Stimulated activated naive CD8-positive, alpha-beta T cell treated with anti-CD3 and anti-CD28 coated beads, Interleukin-15, Interleukin-2, amounts not matched to agents 100 ng/mL and 50 ng/mL, for 24 hours (primary cell): ENCODE measurements around the gene PDLIM4.

Experiments
- H3K27ac Mint-ChIP-seq: one replicate; pipeline ENCODE4 v1.8.0; 2021; ENCODE audit warnings: mild to moderate bottlenecking, mixed read lengths
- H3K27me3 Mint-ChIP-seq: one replicate; pipeline ENCODE4 v1.8.0; 2021; ENCODE audit warnings: mixed read lengths
- H3K36me3 Mint-ChIP-seq: one replicate; pipeline ENCODE4 v1.8.0; 2021; ENCODE audit warnings: low read depth, mixed read lengths
- H3K4me1 Mint-ChIP-seq: one replicate; pipeline ENCODE4 v1.8.0; 2021; ENCODE audit warnings: low read depth, mixed read lengths
- H3K4me3 Mint-ChIP-seq: one replicate; pipeline ENCODE4 v1.8.0; 2021; ENCODE audit warnings: mild to moderate bottlenecking, mixed read lengths
- H3K9me3 Mint-ChIP-seq: one replicate; pipeline ENCODE4 v1.8.0; 2021; ENCODE audit warnings: mixed read lengths

Gene PDLIM4

DNA sequence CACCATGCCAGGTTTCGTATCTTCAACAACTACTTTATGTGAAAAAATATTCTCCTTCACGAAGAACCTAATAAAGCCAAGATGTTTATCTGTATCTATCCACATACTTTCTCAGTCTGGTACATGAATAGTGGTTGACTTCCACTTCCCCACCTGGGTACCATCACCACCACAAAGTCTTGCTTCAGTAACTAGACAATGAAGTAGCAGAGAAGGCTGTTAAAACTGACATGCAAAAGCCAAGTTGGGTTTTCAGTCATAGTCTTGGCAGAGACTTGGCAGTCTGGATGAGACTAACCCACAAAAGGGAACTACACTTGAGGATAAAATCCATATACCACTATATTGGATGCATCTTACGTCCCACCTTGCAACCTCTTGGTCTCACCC is 34.9 kb upstream of the PDLIM4 start:
- H3K4me1 Mint-ChIP-seq: peaks cover 15% of the 10 kb centered on the region
- H3K4me3 Mint-ChIP-seq: no peak overlapping the region
- H3K9me3 Mint-ChIP-seq: no peaks in the 10 kb centered on the region
- H3K27me3 Mint-ChIP-seq: peaks cover 18% of the 10 kb centered on the region
- no peaks in the 10 kb centered on the region for H3K36me3 Mint-ChIP-seq
- no peak overlapping the region for H3K27ac Mint-ChIP-seq

- Mint-ChIP-seq H3K4me1 (peaks cover 15% of the 10 kb centered on the region), H3K4me3 (no peak overlapping the region), H3K9me3 (no peaks in the 10 kb centered on the region), H3K36me3 (no peaks in the 10 kb centered on the region), H3K27ac (no peak overlapping the region), H3K27me3 (peaks cover 19% of the 10 kb centered on the region)
Observed at GRCh38 chr5:132223861-132224260, 33.6 kb upstream of the PDLIM4 start.

- H3K4me3 Mint-ChIP-seq: no peak overlapping the region
- peaks cover 24% of the 10 kb centered on the region for H3K4me1 Mint-ChIP-seq
- no peaks in the 10 kb centered on the region for H3K9me3 Mint-ChIP-seq
- H3K27ac Mint-ChIP-seq: no peak overlapping the region
- no peaks in the 10 kb centered on the region for H3K36me3 Mint-ChIP-seq
- peaks cover 28% of the 10 kb centered on the region for H3K27me3 Mint-ChIP-seq
Observed at GRCh38 chr5:132224716-132225115, 32.8 kb upstream of the PDLIM4 start.

DNA sequence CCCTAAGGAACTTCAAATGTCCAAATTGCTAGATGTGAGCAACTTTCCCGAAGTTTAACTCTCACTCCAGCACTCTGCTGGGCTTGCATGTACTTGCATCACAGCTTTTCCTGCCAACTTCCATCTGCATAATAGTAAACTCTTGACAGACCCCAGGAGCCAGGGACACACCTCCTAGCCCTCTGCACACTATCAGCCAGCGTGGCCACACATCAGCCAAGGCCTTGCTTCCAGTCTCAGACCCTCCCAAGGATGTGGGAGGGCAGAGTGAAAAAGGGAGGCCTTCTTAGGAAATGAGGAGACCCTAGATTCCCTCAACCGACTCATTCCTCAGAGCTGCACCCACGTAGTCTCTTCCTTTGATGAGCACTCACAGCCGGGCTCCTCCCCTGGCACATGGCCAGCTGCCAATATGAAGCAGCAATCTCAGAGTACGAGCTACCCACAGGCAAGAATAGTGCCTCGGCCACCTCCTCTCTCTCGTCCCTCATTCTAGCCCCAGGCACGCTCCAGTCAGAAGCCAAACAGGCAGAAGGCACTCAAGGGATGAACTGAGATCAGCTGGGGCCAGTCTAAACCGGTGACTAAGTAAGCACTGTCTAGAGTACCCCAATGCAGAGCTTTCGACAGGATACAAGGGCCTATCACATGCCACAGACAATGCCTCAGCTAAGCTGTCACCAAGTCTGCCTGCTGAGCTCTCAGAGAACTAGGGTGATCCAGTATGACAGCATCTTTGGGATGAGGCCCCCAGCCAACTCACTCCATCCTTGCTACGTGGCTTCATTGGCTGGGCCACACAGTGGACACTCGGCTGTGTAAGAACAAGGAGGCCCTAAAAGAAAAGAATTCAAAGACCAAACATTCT is 32.1 kb upstream of the PDLIM4 start:
- Mint-ChIP-seq H3K4me3 (peak overlapping the region; percentile 40), H3K4me1 (peaks cover 27% of the 10 kb centered on the region), H3K9me3 (no peaks in the 10 kb centered on the region), H3K27me3 (peaks cover 33% of the 10 kb centered on the region), H3K36me3 (no peaks in the 10 kb centered on the region), H3K27ac (no peak overlapping the region)

DNA sequence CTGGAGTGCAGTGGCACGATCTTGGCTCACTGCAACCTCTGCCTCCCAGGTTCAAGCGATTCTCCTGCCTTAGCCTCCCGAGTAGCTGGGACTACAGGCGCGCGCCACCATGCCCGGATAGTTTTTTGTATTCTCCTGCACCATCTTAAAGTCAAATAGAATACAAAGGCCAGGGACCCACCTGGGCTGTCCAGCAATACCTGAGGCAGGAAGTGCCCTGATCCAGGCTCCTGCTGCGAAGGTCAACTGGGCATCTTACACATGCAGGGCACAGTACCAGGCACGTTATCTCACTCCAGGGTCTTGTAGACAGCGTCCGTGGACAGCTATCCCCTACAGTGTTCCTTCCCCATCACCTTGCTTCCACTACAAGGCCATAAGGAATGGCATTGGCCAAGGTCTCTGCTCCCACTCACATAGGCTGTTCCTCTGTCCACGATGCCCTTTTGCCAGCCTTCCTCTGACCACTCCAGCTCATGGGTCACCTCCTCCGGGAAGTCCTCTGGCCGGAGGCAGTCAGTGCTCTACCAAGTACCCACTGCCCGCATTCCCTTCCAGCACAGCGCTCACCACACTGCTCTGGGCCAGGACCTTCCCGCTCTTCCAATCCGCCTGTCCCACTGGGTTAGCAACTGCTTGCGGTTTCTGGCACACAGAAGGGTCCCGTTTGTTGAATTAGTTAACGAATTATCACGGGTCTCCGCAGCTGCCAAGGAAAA is 30.8 kb upstream of the PDLIM4 start:
- Mint-ChIP-seq H3K4me3 (peak overlapping the region; percentile 72), H3K27me3 (peaks cover 43% of the 10 kb centered on the region), H3K36me3 (no peaks in the 10 kb centered on the region), H3K27ac (no peak overlapping the region), H3K4me1 (peaks cover 27% of the 10 kb centered on the region), H3K9me3 (no peaks in the 10 kb centered on the region)

DNA sequence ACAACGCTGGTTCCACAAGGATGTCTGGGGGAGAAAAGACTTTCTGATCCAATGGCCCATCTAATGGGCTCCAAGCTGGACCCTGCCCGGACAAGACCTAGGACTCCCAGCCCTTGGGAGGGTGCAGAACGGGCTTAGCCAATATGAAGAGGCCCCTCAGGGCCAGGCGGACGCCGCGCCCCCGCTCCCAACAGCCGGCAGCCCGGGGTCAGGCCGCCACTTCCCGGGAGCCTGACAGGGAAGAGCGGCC is 30.3 kb upstream of the PDLIM4 start:
- Mint-ChIP-seq H3K9me3 (no peaks in the 10 kb centered on the region), H3K4me1 (peaks cover 27% of the 10 kb centered on the region), H3K27ac (no peak overlapping the region)

DNA sequence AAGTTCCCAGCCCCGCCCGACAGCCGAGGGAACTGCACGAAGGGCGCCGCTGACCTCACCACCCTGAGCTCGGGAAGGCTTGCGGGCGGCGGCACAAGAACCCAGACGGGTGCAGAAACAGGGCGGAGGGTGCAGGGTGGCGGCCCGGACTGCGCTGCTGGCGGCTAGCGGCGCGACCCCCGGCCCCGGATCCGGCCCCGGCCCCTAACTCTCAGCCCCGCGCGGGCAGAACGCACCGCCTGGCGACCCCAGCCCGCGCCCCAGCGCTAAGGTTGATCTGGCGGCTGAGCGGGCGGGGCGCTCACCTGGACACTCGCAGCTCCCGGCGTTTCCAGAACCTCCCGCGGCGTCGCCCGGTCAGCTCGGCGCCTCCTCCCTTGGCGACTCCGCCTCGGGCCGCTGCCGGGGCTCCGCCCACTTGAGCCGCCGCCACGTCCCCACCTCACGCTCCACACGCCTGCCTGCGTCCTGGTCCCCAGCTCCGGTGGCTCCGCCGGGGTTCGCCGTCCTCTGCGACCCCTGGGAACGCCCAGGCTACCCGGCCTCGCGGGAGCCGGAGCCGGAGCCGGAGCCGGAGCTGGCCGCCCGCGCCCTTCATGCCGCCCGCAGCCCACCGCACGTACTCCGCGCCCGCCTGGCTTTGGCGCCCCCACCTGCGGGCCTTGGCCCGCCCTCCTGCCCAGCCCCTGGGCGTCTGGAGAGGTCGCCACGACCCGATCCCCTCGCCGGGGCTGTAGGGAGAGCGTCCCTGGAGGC is 29.8 kb upstream of the PDLIM4 start, which contains the start of gene P4HA2:
Gene P4HA2 (minus strand): TSS at position 369 of the 756 bp plus-strand sequence. CDS start 9,227 bp downstream, outside the sequence.
- H3K4me1 Mint-ChIP-seq: peaks cover 27% of the 10 kb centered on the region
- peak within 1 kb of the TSS; percentile 72 for H3K4me3 Mint-ChIP-seq
- H3K27me3 Mint-ChIP-seq: peaks cover 45% of the 10 kb centered on the region

More for the DNA sequence above, 30.3 kb upstream of the PDLIM4 start:
- Mint-ChIP-seq H3K4me3 (peak overlapping the region; percentile 72), H3K36me3 (no peaks in the 10 kb centered on the region), H3K27me3 (peaks cover 43% of the 10 kb centered on the region)

DNA sequence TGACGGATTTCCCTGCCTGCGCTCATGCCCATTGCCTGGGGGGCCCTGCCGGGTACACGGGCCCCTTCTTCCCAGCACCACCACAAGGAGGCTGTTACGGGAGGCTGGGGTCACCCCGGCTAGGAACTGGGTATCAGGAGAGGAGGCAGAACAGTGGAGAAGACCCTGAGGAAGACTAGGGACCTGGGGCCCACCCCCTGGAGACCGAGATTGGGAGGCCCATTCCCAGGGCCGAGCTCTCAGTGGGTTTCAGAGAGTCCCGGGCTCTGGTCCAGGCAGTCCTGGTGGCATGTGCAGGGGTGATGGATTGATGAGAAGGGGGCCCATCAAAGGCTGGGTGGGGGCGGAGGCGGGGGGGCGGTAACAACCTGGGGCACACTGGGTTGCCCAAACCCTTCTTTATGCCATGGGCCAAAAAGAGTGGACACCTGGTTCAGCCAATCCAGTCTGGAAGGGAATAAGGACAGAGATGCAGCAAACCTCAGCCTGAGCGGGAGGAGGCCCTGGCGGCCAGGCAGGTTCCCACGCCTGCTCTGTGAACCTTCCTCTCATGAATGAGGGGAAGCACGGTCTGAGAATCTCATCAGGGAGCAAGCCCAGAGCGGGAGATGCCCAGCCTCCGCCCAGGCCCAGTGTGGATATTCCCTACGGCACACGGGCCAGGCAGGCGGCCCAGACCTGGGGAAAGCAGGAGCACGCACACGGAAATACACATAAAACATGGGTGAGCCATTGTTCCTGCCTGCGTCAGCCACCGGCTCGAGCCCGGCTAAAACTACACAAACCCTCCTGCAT is 29.1 kb upstream of the PDLIM4 start:
- Mint-ChIP-seq H3K4me1 (peaks cover 27% of the 10 kb centered on the region), H3K9me3 (no peaks in the 10 kb centered on the region)

More for the DNA sequence above, 29.8 kb upstream of the PDLIM4 start, which contains the start of gene P4HA2:
- H3K9me3 Mint-ChIP-seq: no peaks in the 10 kb centered on the region
- no peaks in the 10 kb centered on the region for H3K36me3 Mint-ChIP-seq
- no peak within 1 kb of the TSS for H3K27ac Mint-ChIP-seq

DNA sequence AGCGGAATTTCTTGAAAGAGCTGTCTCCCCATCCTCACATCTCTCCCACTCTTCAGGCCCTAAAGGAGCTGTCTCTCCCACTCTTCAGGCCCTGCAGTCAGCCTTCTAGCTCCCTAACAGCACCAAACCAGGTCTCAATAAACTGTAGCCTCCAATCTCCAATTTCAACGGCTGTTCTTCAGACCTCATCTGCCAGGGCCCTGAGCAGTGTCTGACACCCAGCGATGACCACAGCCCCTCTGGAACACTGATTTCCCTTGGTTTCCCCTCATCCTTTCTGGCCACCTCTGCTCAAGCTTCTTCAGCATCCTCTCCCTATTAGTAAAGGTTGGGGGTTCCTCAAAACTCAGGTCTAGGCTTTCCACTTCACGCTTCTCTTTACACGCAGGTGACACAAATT is 28.3 kb upstream of the PDLIM4 start:
- peaks cover 50% of the 10 kb centered on the region for H3K27me3 Mint-ChIP-seq
- peaks cover 27% of the 10 kb centered on the region for H3K4me1 Mint-ChIP-seq
- H3K27ac Mint-ChIP-seq: peak overlapping the region; percentile 21
- peak overlapping the region; percentile 56 for H3K4me3 Mint-ChIP-seq
- H3K36me3 Mint-ChIP-seq: no peaks in the 10 kb centered on the region
- H3K9me3 Mint-ChIP-seq: no peaks in the 10 kb centered on the region

More for the DNA sequence above, 29.1 kb upstream of the PDLIM4 start:
- Mint-ChIP-seq H3K36me3 (no peaks in the 10 kb centered on the region), H3K27ac (no peak overlapping the region), H3K27me3 (peaks cover 50% of the 10 kb centered on the region), H3K4me3 (peak overlapping the region; percentile 56)

GRCh38 chr5:132230871-132231270 is 26.6 kb upstream of the PDLIM4 start:
- no peak overlapping the region for H3K27ac Mint-ChIP-seq
- no peak overlapping the region for H3K4me3 Mint-ChIP-seq
- peaks cover 17% of the 10 kb centered on the region for H3K4me1 Mint-ChIP-seq
- H3K27me3 Mint-ChIP-seq: peaks cover 42% of the 10 kb centered on the region
- no peaks in the 10 kb centered on the region for H3K9me3 Mint-ChIP-seq
- H3K36me3 Mint-ChIP-seq: no peaks in the 10 kb centered on the region

GRCh38 chr5:132232465-132232864 is 25.0 kb upstream of the PDLIM4 start:
- H3K36me3 Mint-ChIP-seq: no peaks in the 10 kb centered on the region
- H3K4me3 Mint-ChIP-seq: no peak overlapping the region
- no peak overlapping the region for H3K27ac Mint-ChIP-seq
- peaks cover 33% of the 10 kb centered on the region for H3K27me3 Mint-ChIP-seq
- no peaks in the 10 kb centered on the region for H3K9me3 Mint-ChIP-seq
- peaks cover 12% of the 10 kb centered on the region for H3K4me1 Mint-ChIP-seq

DNA sequence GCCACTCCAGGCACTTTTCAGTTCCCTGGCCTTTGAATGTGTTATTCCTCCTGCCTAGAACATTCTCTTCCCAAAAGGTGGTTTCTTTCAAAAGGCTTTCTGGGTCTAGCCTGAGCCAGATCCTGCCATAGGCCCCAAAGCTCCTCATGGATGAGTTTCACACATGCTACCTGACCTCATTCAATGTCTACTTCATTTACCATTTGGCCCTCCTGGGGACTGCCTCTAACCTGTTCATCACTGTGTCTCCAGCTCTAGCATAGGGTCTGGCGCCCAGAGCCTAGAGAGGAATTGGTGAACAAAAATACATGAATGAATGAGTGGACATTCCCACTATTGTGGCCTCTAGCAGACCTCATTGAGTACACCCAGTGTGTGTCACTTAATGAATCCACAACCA is 24.4 kb upstream of the PDLIM4 start:
- Mint-ChIP-seq H3K4me1 (peaks cover 12% of the 10 kb centered on the region), H3K27ac (no peak overlapping the region), H3K4me3 (no peak overlapping the region), H3K9me3 (no peaks in the 10 kb centered on the region), H3K36me3 (no peaks in the 10 kb centered on the region), H3K27me3 (peaks cover 33% of the 10 kb centered on the region)

- H3K4me1 Mint-ChIP-seq: peaks cover 10% of the 10 kb centered on the region
- no peak overlapping the region for H3K4me3 Mint-ChIP-seq
- H3K27me3 Mint-ChIP-seq: peaks cover 29% of the 10 kb centered on the region
- no peak overlapping the region for H3K27ac Mint-ChIP-seq
- H3K9me3 Mint-ChIP-seq: no peaks in the 10 kb centered on the region
- H3K36me3 Mint-ChIP-seq: no peaks in the 10 kb centered on the region
Observed at GRCh38 chr5:132233811-132234683, 23.4 kb upstream of the PDLIM4 start.
